CD4-positive, alpha-beta T cell (primary cell): Measurements from ENCODE around the gene CEP89. TPM values are rescaled to one million over a fixed set of nuclear protein-coding genes. Genes with fewer than 3 reads are reported as not detected.

Source experiments
- ATAC-seq: fragments of 200-7000 bp; cut with Tn5 transposase; one replicate; pipeline ENCODE4 v1.10.0; 2022; ENCODE audit warnings: mild to moderate bottlenecking; ENCODE audit not compliant: poor library complexity
- CTCF ChIA-PET: fragments of 350-600 bp; sonication (Branson Sonifier 250); formaldehyde crosslinking; loops from one replicate; lab custom pipeline; 2021; ENCODE audit warnings: antibody characterized with exemption, inconsistent platforms; lab: Charles Lee
- POLR2A ChIA-PET: fragments of 350-600 bp; sonication (Branson Sonifier 250); formaldehyde crosslinking; loops from one replicate; lab custom pipeline; 2021; ENCODE audit warnings: antibody characterized with exemption, inconsistent platforms; lab: Charles Lee
- DNase-seq, 14 experiments: peaks; one replicate each; pipeline ENCODE4 v3.0.0-alpha.2; 2013 to 2020; ENCODE audit warnings: mixed read lengths in 2 of 14
- H3K27ac ChIP-seq, 2 donors: one replicate each; pipeline versions ENCODE4 v1.5.1 to v1.7.0; 2013; ENCODE audit warnings: low read length in 2 of 2, low read depth in 1 of 2, mild to moderate bottlenecking in 1 of 2
- H3K27me3 ChIP-seq, 2 experiments: 1 replicate in 1 of 2; 2 replicates in 1 of 2; pipeline versions ENCODE4 v1.6.1 to v1.7.0; 2013; ENCODE audit warnings: low read length in 2 of 2, control low read depth in 1 of 2, mild to moderate bottlenecking in 1 of 2, moderate library complexity in 1 of 2; ENCODE audit not compliant: insufficient read depth in 2 of 2, control insufficient read depth in 1 of 2
- H3K36me3 ChIP-seq: one replicate; pipeline ENCODE4 v1.6.1; 2013; ENCODE audit warnings: low read length, control low read depth; ENCODE audit not compliant: insufficient read depth
- H3K4me1 ChIP-seq: one replicate; pipeline ENCODE4 v1.6.1; 2013; ENCODE audit warnings: low read length, control low read depth; ENCODE audit not compliant: insufficient read depth
- H3K4me3 ChIP-seq: one replicate; pipeline ENCODE4 v1.5.1; 2013; ENCODE audit warnings: mild to moderate bottlenecking, low read length, moderate library complexity
- H3K9me3 ChIP-seq, 2 experiments: 1 replicate in 1 of 2; 2 replicates in 1 of 2; pipeline versions ENCODE4 v1.6.1 to v1.7.0; 2013; ENCODE audit warnings: low read length in 2 of 2, mild to moderate bottlenecking in 2 of 2, control low read depth in 1 of 2, moderate library complexity in 1 of 2; ENCODE audit not compliant: control insufficient read depth in 1 of 2, insufficient read depth in 1 of 2
- H3K27ac Mint-ChIP-seq: one replicate; pipeline ENCODE4 v1.8.0; 2020; ENCODE audit warnings: mixed read lengths
- H3K27me3 Mint-ChIP-seq: one replicate; pipeline ENCODE4 v1.8.0; 2021; ENCODE audit warnings: mixed read lengths
- H3K36me3 Mint-ChIP-seq: one replicate; pipeline ENCODE4 v1.8.0; 2021; ENCODE audit warnings: low read depth, mixed read lengths
- H3K4me1 Mint-ChIP-seq: one replicate; pipeline ENCODE4 v1.8.0; 2021; ENCODE audit warnings: low read depth, mixed read lengths
- H3K4me3 Mint-ChIP-seq: one replicate; pipeline ENCODE4 v1.8.0; 2020; ENCODE audit warnings: mild to moderate bottlenecking, mixed read lengths
- H3K9me3 Mint-ChIP-seq: one replicate; pipeline ENCODE4 v1.8.0; 2020; ENCODE audit warnings: mixed read lengths
- CTCF ChIP-seq: fragments of 200-600 bp; IDR thresholded peaks from one replicate; pipeline ENCODE4 v1.8.0; 2022; ENCODE audit warnings: antibody characterized with exemption, mild to moderate bottlenecking
- intact Hi-C, 2 experiments: fragments of 100-400 bp; cut with DNase I in 1 of 2; cut with micrococcal nuclease in 1 of 2; formaldehyde crosslinking; loops; one replicate each; pipeline versions ENCODE4 v1.15.1 to v1.9.0; 2023 to 2025; cut with DNase I, micrococcal nuclease
- total RNA-seq, 174 experiments: library from RNA in 2 of 174; stranded (reverse) in 2 of 174; gene quantifications; one replicate each; pipeline ENCODE4 v1.2.3 and lab custom pipeline; 2021 to 2026

Gene CEP89
- total RNA-seq, 2 experiments from 2014 or later, result 4.0 to 5.1 TPM

GRCh38 chr19:32866564-32867265 is 105.0 kb downstream of the CEP89 start:
- Mint-ChIP-seq H3K27me3 (no peaks in the 10 kb centered on the region), H3K4me1 (no peaks in the 10 kb centered on the region), H3K9me3 (no peaks in the 10 kb centered on the region), H3K27ac (no peak overlapping the region), H3K36me3 (no peaks in the 10 kb centered on the region), H3K4me3 (no peak overlapping the region)
- H3K9me3 ChIP-seq, result no peaks in the 10 kb centered on the region
- intact Hi-C loops, result no loop called here
- no peak overlapping the region for H3K27ac ChIP-seq
- no peak for ATAC-seq
- TF ChIP-seq CTCF, result no peak
- H3K36me3 ChIP-seq, result no peaks in the 10 kb centered on the region
- H3K4me1 ChIP-seq, result no peaks in the 10 kb centered on the region
- ChIA-PET CTCF (interaction anchor here (0.6 kb wide), 1 partner anchor 14 kb away, joined by 3 read pairs; no protein-coding TSS in a partner anchor), POLR2A (interaction anchor here (0.7 kb wide), 1 partner anchor 449 kb away, joined by 3 read pairs; no protein-coding TSS in a partner anchor)
- H3K27me3 ChIP-seq, result no peaks in the 10 kb centered on the region
- DNase-seq, result no peak
- H3K4me3 ChIP-seq, result no peak overlapping the region

- DNase-seq (no peak), ATAC-seq (no peak)
- Mint-ChIP-seq H3K4me1 (no peaks in the 10 kb centered on the region), H3K9me3 (no peaks in the 10 kb centered on the region), H3K27me3 (no peaks in the 10 kb centered on the region), H3K36me3 (no peaks in the 10 kb centered on the region), H3K27ac (no peak overlapping the region), H3K4me3 (no peak overlapping the region)
- H3K9me3 ChIP-seq, result no peaks in the 10 kb centered on the region
- ChIA-PET CTCF (no interaction called here), POLR2A (interaction anchor here (0.7 kb wide), 1 partner anchor 448 kb away, joined by 3 read pairs; no protein-coding TSS in a partner anchor)
- no peaks in the 10 kb centered on the region for H3K4me1 ChIP-seq
- H3K27ac ChIP-seq, result no peak overlapping the region
- no peaks in the 10 kb centered on the region for H3K36me3 ChIP-seq
- no peaks in the 10 kb centered on the region for H3K27me3 ChIP-seq
- H3K4me3 ChIP-seq, result no peak overlapping the region
- TF ChIP-seq CTCF, result no peak
- intact Hi-C loops, result no loop called here
These were observed 105.7 kb downstream of the CEP89 start for GRCh38 chr19:32866061-32866460.

- no peak overlapping the region for H3K27ac ChIP-seq
- ATAC-seq, result no peak
- H3K36me3 ChIP-seq, result no peaks in the 10 kb centered on the region
- no peaks in the 10 kb centered on the region for H3K4me1 ChIP-seq
- H3K9me3 ChIP-seq, result no peaks in the 10 kb centered on the region
- intact Hi-C loops, result no loop called here
- Mint-ChIP-seq H3K27me3 (no peaks in the 10 kb centered on the region), H3K36me3 (no peaks in the 10 kb centered on the region), H3K27ac (no peak overlapping the region), H3K4me1 (no peaks in the 10 kb centered on the region), H3K4me3 (no peak overlapping the region), H3K9me3 (no peaks in the 10 kb centered on the region)
- no peak for DNase-seq
- TF ChIP-seq CTCF, result no peak
- ChIA-PET POLR2A (no interaction called here), CTCF (no interaction called here)
- H3K27me3 ChIP-seq, result no peaks in the 10 kb centered on the region
- H3K4me3 ChIP-seq, result no peak overlapping the region
These were observed 106.4 kb downstream of the CEP89 start for GRCh38 chr19:32865326-32865725.
